Peyer's patch (tissue), 4 donors: Measurements from ENCODE around the gene MYCT1.

Experiments used
- CTCF ChIP-seq, 6 experiments: fragments of 450-650 bp in 4 of 6; fragments of 200-600 bp in 2 of 6; sonication (generic) in 1 of 6; IDR thresholded peaks; one replicate each; pipeline ENCODE4 v1.5.1; 2017 to 2019; ENCODE audit warnings: antibody characterized with exemption in 6 of 6, mild to moderate bottlenecking in 3 of 6, moderate library complexity in 1 of 6
- POLR2A ChIP-seq, 2 donors: fragments of 450-650 bp; IDR thresholded peaks; one replicate each; pipeline ENCODE4 v1.5.1; 2017; ENCODE audit warnings: antibody characterized with exemption in 2 of 2, mild to moderate bottlenecking in 2 of 2, moderate library complexity in 2 of 2

DNA sequence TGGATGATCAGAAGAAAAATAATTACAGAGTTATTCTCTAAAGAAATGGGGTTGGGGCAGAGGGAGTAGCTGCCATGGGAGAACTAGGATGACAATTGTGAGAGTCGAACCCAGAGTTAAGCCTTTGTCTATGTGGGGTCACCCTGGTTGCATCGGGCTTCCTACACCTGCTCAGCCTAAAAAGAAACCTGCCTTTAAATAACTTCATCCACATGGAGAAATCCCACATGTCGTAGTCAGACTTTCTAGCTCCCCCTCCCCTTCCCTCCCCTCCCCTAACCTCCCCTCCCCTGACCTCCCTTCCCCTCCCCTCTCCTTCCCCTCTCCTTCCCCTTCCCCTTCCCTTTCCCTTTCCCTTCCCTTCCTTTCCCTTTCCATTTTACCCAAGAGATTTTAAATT is 67.6 kb downstream of the MYCT1 start:
- no peak for TF ChIP-seq POLR2A (IDR thresholded peaks at IDR 0.05)
- TF ChIP-seq CTCF (IDR thresholded peaks at IDR 0.05), result no peak
